ENCODE data around the gene UBR3. TPM values are rescaled to one million over a fixed set of nuclear protein-coding genes. Genes with fewer than 3 reads are reported as not detected.

Gene UBR3
- total RNA-seq, 2 experiments from 2014 or later, result 11.6 to 21.0 TPM

GRCh38 chr2:169803480-169803879 lies 23.8 kb upstream of the UBR3 start:
- ChIA-PET CTCF (ENCODE audit: unreplicated experiment) (no interaction called here), POLR2A (interaction anchor here (0.6 to 1.5 kb wide), 5 partner anchors 9 to 814 kb away, joined by 3 to 4 read pairs (median 3); no protein-coding TSS in a partner anchor)
- TF ChIP-seq CTCF (conservative IDR thresholded peaks at IDR 0.05; ENCODE audit: low read length) (no peak), EZH2phosphoT487 (IDR thresholded peaks at IDR 0.05; ENCODE audit: borderline replicate concordance, low read depth, low read length) (no peak)
- Histone ChIP-seq H3K4me2 (ENCODE audit: low read length) (no peak overlapping the region), H3K4me1 (ENCODE audit: insufficient read depth, low read length, poor library complexity, severe bottlenecking) (peaks cover 12% of the 10 kb centered on the region), H3K4me3 (ENCODE audit: low read depth, low read length, poor library complexity, severe bottlenecking) (no peak overlapping the region), H3K36me3 (ENCODE audit: insufficient read depth, low read length) (peaks cover 74% of the 10 kb centered on the region), H2AFZ (ENCODE audit: low read length) (no peak overlapping the region), H3K9me3 (ENCODE audit: low read length) (no peaks in the 10 kb centered on the region), H4K20me1 (ENCODE audit: insufficient read depth, low read length) (peaks cover 11% of the 10 kb centered on the region), H3K9me2 (ENCODE audit: insufficient read depth, low read length) (no peaks in the 10 kb centered on the region), H3K79me2 (ENCODE audit: insufficient read depth, low read depth, low read length) (peaks cover 56% of the 10 kb centered on the region), H3K27ac (ENCODE audit: low read depth, low read length, poor library complexity, severe bottlenecking) (no peak overlapping the region)
- intact Hi-C loops (cut with micrococcal nuclease; ENCODE audit: unreplicated experiment), result no loop called here
- no peak for DNase-seq (ENCODE audit: low spot score)
- BruUV-seq (replicated peaks), result no TSS peak

GRCh38 chr2:169806586-169806985 lies 20.7 kb upstream of the UBR3 start:
- H3K4me1 ChIP-seq (ENCODE audit: insufficient read depth, low read length, poor library complexity, severe bottlenecking), result no peaks in the 10 kb centered on the region
- ChIA-PET POLR2A (interaction anchor here (0.5 to 0.6 kb wide), 2 partner anchors 15 to 17 kb away, joined by 3 read pairs; no protein-coding TSS in a partner anchor), CTCF (ENCODE audit: unreplicated experiment) (no interaction called here)
- no peaks in the 10 kb centered on the region for H3K9me3 ChIP-seq (ENCODE audit: low read length)
- H3K4me3 ChIP-seq (ENCODE audit: low read depth, low read length, poor library complexity, severe bottlenecking), result no peak overlapping the region
- peaks cover 11% of the 10 kb centered on the region for H4K20me1 ChIP-seq (ENCODE audit: insufficient read depth, low read length)
- BruUV-seq (replicated peaks), result no TSS peak
- TF ChIP-seq EZH2phosphoT487 (IDR thresholded peaks at IDR 0.05; ENCODE audit: borderline replicate concordance, low read depth, low read length) (no peak), CTCF (conservative IDR thresholded peaks at IDR 0.05; ENCODE audit: low read length) (no peak)
- intact Hi-C loops (cut with micrococcal nuclease; ENCODE audit: unreplicated experiment), result no loop called here
- no peak overlapping the region for H3K4me2 ChIP-seq (ENCODE audit: low read length)
- no peak for DNase-seq (ENCODE audit: low spot score)
- H3K36me3 ChIP-seq (ENCODE audit: insufficient read depth, low read length), result peaks cover 95% of the 10 kb centered on the region
- no peak overlapping the region for H2AFZ ChIP-seq (ENCODE audit: low read length)
- peaks cover 34% of the 10 kb centered on the region for H3K79me2 ChIP-seq (ENCODE audit: insufficient read depth, low read depth, low read length)
- no peaks in the 10 kb centered on the region for H3K9me2 ChIP-seq (ENCODE audit: insufficient read depth, low read length)
- H3K27ac ChIP-seq (ENCODE audit: low read depth, low read length, poor library complexity, severe bottlenecking), result no peak overlapping the region

GRCh38 chr2:169808221-169808620 lies 19.0 kb upstream of the UBR3 start:
- H3K4me1 ChIP-seq (ENCODE audit: insufficient read depth, low read length, poor library complexity, severe bottlenecking), result no peaks in the 10 kb centered on the region
- peaks cover 96% of the 10 kb centered on the region for H3K36me3 ChIP-seq (ENCODE audit: insufficient read depth, low read length)
- peaks cover 11% of the 10 kb centered on the region for H4K20me1 ChIP-seq (ENCODE audit: insufficient read depth, low read length)
- no peak overlapping the region for H3K4me3 ChIP-seq (ENCODE audit: low read depth, low read length, poor library complexity, severe bottlenecking)
- H3K9me2 ChIP-seq (ENCODE audit: insufficient read depth, low read length), result no peaks in the 10 kb centered on the region
- BruUV-seq (replicated peaks), result no TSS peak
- ChIA-PET POLR2A (interaction anchor here (0.9 to 1.4 kb wide), 2 partner anchors 10 to 18 kb away, joined by 3 to 9 read pairs; partner anchors contain the start of gene SSB), CTCF (ENCODE audit: unreplicated experiment) (no interaction called here)
- H2AFZ ChIP-seq (ENCODE audit: low read length), result no peak overlapping the region
- TF ChIP-seq CTCF (conservative IDR thresholded peaks at IDR 0.05; ENCODE audit: low read length) (no peak), EZH2phosphoT487 (IDR thresholded peaks at IDR 0.05; ENCODE audit: borderline replicate concordance, low read depth, low read length) (no peak)
- H3K79me2 ChIP-seq (ENCODE audit: insufficient read depth, low read depth, low read length), result peaks cover 18% of the 10 kb centered on the region; the same call in 1 of the 2 replicates
- no peak for DNase-seq (ENCODE audit: low spot score)
- intact Hi-C loops (cut with micrococcal nuclease; ENCODE audit: unreplicated experiment), result no loop called here
- no peak overlapping the region for H3K4me2 ChIP-seq (ENCODE audit: low read length)
- H3K27ac ChIP-seq (ENCODE audit: low read depth, low read length, poor library complexity, severe bottlenecking), result no peak overlapping the region
- no peaks in the 10 kb centered on the region for H3K9me3 ChIP-seq (ENCODE audit: low read length)

Measured in OCI-LY7 (cell line).